ENCODE measurements around the gene PRUNE1.
A peak's percentile ranks its signal among the peaks of the same experiment; 100 is the strongest.

Gene PRUNE1

GRCh38 chr1:151055581-151055980, 47.3 kb downstream of the PRUNE1 start:
- no peak for DNase-seq

- no peak for DNase-seq
These were observed 47.9 kb downstream of the PRUNE1 start for GRCh38 chr1:151056149-151056548.

- no peak for DNase-seq
These were observed 50.4 kb downstream of the PRUNE1 start for GRCh38 chr1:151058692-151059091.

- DNase-seq, result peak; percentile 84
These were observed 51.1 kb downstream of the PRUNE1 start, which contains the start of gene CDC42SE1 for GRCh38 chr1:151059109-151060006. CDC42SE1 (minus strand) TSS chr1:151059622; CDS start chr1:151055730, 3,892 bp downstream.

- DNase-seq, result no peak
These were observed 51.9 kb downstream of the PRUNE1 start, which contains the start of gene MLLT11 for GRCh38 chr1:151060007-151060656. MLLT11 (plus strand) TSS chr1:151060397; CDS start chr1:151067225, 6,828 bp downstream.

- no peak for DNase-seq
These were observed 52.6 kb downstream of the PRUNE1 start for GRCh38 chr1:151060657-151061421.

GRCh38 chr1:151061704-151062103, 53.5 kb downstream of the PRUNE1 start:
- DNase-seq, result no peak

GRCh38 chr1:151062741-151063371, 54.6 kb downstream of the PRUNE1 start:
- no peak for DNase-seq

GRCh38 chr1:151065089-151065645, 56.9 kb downstream of the PRUNE1 start:
- DNase-seq, result no peak

GRCh38 chr1:151067185-151067584, 58.9 kb downstream of the PRUNE1 start:
- DNase-seq, result no peak

GRCh38 chr1:151069103-151069486, 60.8 kb downstream of the PRUNE1 start:
- no peak for DNase-seq

- DNase-seq, result peak; percentile 90
These were observed 62.4 kb downstream of the PRUNE1 start, which contains the start of gene GABPB2 for GRCh38 chr1:151070474-151071276. GABPB2 (plus strand) TSS chr1:151070761; CDS start chr1:151088190, 17,429 bp downstream.

GRCh38 chr1:151072224-151072623, 64.0 kb downstream of the PRUNE1 start:
- no peak for DNase-seq
